ENCODE data around the gene VAV2.
"Not testable (repeated sequence)": the region's sequence is repeated elsewhere in the genome, so short reads cannot be mapped to it uniquely, and the experiment has no call there.

Gene VAV2

GRCh38 chr9:133752739-133753446 is 239.2 kb downstream of the VAV2 start:
- Histone ChIP-seq H3K9me3 (ENCODE audit: insufficient read depth, low read depth, low read length) (peaks cover 18% of the 10 kb centered on the region), H3K27ac (ENCODE audit: low read depth, low read length) (no peak overlapping the region), H4K8ac (ENCODE audit: low read depth, low read length) (no peak overlapping the region), H2BK12ac (ENCODE audit: low read length) (no peak overlapping the region), H2BK120ac (ENCODE audit: insufficient read depth, low read length, poor library complexity) (no peak overlapping the region), H3K4me2 (ENCODE audit: low read length) (no peak overlapping the region), H3K14ac (ENCODE audit: low read length) (no peak overlapping the region), H3K79me2 (ENCODE audit: control insufficient read depth, insufficient read depth, low read length, poor library complexity) (no peaks in the 10 kb centered on the region), H2BK5ac (ENCODE audit: low read depth, low read length, poor library complexity) (no peak overlapping the region), H4K12ac (ENCODE audit: low read depth, low read length) (no peak overlapping the region), H3K23ac (ENCODE audit: low read length) (no peak overlapping the region), H2AK5ac (ENCODE audit: low read length) (no peak overlapping the region), H4K91ac (ENCODE audit: low read depth, low read length) (no peak overlapping the region), H3K4me1 (ENCODE audit: control insufficient read depth in 1 of 2, insufficient read depth in 2 of 2, low read length in 2 of 2) (no peaks in the 10 kb centered on the region), H3K18ac (ENCODE audit: low read length) (no peak overlapping the region), H3K4ac (ENCODE audit: low read depth, low read length) (no peak overlapping the region), H2AFZ (ENCODE audit: insufficient read depth, low read length, poor library complexity) (no peak overlapping the region), H3K79me1 (ENCODE audit: low read length) (no peaks in the 10 kb centered on the region), H3K36me3 (ENCODE audit: control insufficient read depth in 1 of 2, insufficient read depth in 2 of 2, low read length in 2 of 2) (peaks cover 5 to 6% of the 10 kb centered on the region in 2 experiments), H3K4me3 (ENCODE audit: low read depth, low read length) (no peak overlapping the region), H3K27me3 (ENCODE audit: insufficient read depth, low read length) (no peaks in the 10 kb centered on the region), H3K9ac (ENCODE audit: low read length) (no peak overlapping the region)
- no peak for DNase-seq
- no CpG with 5 or more reads among the region's 9 CpGs for WGBS (ENCODE audit: extremely low coverage, insufficient coverage, insufficient read length)

DNA sequence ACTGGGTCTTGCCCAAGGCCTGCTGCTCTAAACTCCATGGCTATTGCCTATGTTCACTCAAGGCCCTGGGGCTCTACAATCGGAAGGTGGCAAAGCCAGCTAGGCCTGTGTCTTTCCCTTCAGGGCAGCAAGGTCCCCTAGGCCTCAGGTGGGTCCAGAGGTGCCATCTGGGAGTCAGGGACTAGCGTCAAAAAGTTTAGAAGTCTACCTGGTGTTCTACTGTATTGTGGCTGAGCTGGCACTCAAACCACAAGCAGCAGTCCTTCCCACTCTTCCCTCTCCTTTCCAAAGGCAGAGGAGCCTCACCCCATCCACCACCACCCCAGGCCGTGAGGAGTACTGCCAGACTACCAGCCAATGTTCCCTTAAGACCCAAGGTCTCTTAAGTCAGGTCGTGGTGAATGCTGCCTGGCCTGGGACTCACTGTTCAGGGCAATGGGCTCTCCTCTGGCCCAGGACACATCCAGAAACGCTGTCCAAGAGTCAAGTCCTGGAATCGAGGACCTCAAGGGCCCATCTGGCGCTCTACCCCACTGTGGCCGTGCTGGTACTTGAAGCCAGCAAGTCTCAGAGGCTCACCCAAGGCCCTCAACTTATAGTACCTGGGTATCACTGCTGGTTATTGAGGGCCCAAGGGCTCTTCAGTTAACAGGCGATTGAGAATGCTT is 241.0 kb downstream of the VAV2 start:
- Histone ChIP-seq H3K18ac (ENCODE audit: low read length) (no peak overlapping the region), H3K9ac (ENCODE audit: low read length) (no peak overlapping the region), H3K4me2 (ENCODE audit: low read length) (no peak overlapping the region), H2AFZ (ENCODE audit: insufficient read depth, low read length, poor library complexity) (no peak overlapping the region), H4K12ac (ENCODE audit: low read depth, low read length) (no peak overlapping the region), H3K79me2 (ENCODE audit: control insufficient read depth, insufficient read depth, low read length, poor library complexity) (no peaks in the 10 kb centered on the region), H2BK12ac (ENCODE audit: low read length) (no peak overlapping the region), H3K14ac (ENCODE audit: low read length) (no peak overlapping the region), H3K9me3 (ENCODE audit: insufficient read depth, low read depth, low read length) (peaks cover 18% of the 10 kb centered on the region), H3K23ac (ENCODE audit: low read length) (no peak overlapping the region), H3K79me1 (ENCODE audit: low read length) (no peaks in the 10 kb centered on the region), H3K4me1 (ENCODE audit: control insufficient read depth in 1 of 2, insufficient read depth in 2 of 2, low read length in 2 of 2) (no peaks in the 10 kb centered on the region), H2BK5ac (ENCODE audit: low read depth, low read length, poor library complexity) (no peak overlapping the region), H2BK120ac (ENCODE audit: insufficient read depth, low read length, poor library complexity) (no peak overlapping the region), H4K91ac (ENCODE audit: low read depth, low read length) (no peak overlapping the region), H3K4me3 (ENCODE audit: low read depth, low read length) (no peak overlapping the region), H4K8ac (ENCODE audit: low read depth, low read length) (no peak overlapping the region), H3K4ac (ENCODE audit: low read depth, low read length) (no peak overlapping the region), H3K27ac (ENCODE audit: low read depth, low read length) (no peak overlapping the region), H3K36me3 (ENCODE audit: control insufficient read depth in 1 of 2, insufficient read depth in 2 of 2, low read length in 2 of 2) (peaks cover 3 to 5% of the 10 kb centered on the region in 2 experiments), H2AK5ac (ENCODE audit: low read length) (no peak overlapping the region), H3K27me3 (ENCODE audit: insufficient read depth, low read length) (no peaks in the 10 kb centered on the region)
- DNase-seq = no peak
- no CpG with 5 or more reads among the region's 9 CpGs for WGBS (ENCODE audit: extremely low coverage, insufficient coverage, insufficient read length)

- Histone ChIP-seq H3K4ac (ENCODE audit: low read depth, low read length) (no peak overlapping the region), H3K9me3 (ENCODE audit: insufficient read depth, low read depth, low read length) (peaks cover 11% of the 10 kb centered on the region), H4K12ac (ENCODE audit: low read depth, low read length) (no peak overlapping the region)
Measured at GRCh38 chr9:133747309-133747708, 244.8 kb downstream of the VAV2 start.

DNA sequence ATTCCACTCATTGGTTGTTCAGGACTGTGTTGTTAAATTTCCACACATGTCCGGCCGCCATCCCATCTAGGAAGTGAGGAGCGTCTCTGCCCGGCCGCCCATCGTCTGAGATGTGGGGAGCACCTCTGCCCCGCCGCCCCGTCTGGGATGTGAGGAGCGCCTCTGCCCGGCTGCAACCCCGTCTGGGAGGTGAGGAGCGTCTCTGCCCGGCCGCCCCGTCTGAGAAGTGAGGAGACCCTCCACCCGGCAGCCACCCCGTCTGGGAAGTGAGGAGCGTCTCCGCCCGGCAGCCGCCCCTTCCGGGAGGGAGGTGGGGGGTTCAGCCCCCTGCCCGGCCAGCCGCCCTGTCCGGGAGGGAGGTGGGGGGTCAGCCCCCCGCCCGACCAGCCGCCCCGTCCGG is 247.6 kb downstream of the VAV2 start:
- H4K12ac ChIP-seq (ENCODE audit: low read depth, low read length); H2BK5ac ChIP-seq (ENCODE audit: low read depth, low read length, poor library complexity); H3K14ac ChIP-seq (ENCODE audit: low read length); H3K4ac ChIP-seq (ENCODE audit: low read depth, low read length); H3K23ac ChIP-seq (ENCODE audit: low read length); H2AK5ac ChIP-seq (ENCODE audit: low read length); H3K9ac ChIP-seq (ENCODE audit: low read length); H3K36me3 ChIP-seq (ENCODE audit: control insufficient read depth in 1 of 2, insufficient read depth in 2 of 2, low read length in 2 of 2); DNase-seq; H3K4me1 ChIP-seq (ENCODE audit: control insufficient read depth in 1 of 2, insufficient read depth in 2 of 2, low read length in 2 of 2); H2AFZ ChIP-seq (ENCODE audit: insufficient read depth, low read length, poor library complexity); H3K9me3 ChIP-seq (ENCODE audit: insufficient read depth, low read depth, low read length); H3K27me3 ChIP-seq (ENCODE audit: insufficient read depth, low read length); H2BK120ac ChIP-seq (ENCODE audit: insufficient read depth, low read length, poor library complexity); H3K18ac ChIP-seq (ENCODE audit: low read length); H4K91ac ChIP-seq (ENCODE audit: low read depth, low read length); H3K4me3 ChIP-seq (ENCODE audit: low read depth, low read length); H2BK12ac ChIP-seq (ENCODE audit: low read length); H3K79me1 ChIP-seq (ENCODE audit: low read length); H3K27ac ChIP-seq (ENCODE audit: low read depth, low read length); H3K79me2 ChIP-seq (ENCODE audit: control insufficient read depth, insufficient read depth, low read length, poor library complexity); H4K8ac ChIP-seq (ENCODE audit: low read depth, low read length); H3K4me2 ChIP-seq (ENCODE audit: low read length): not testable (repeated sequence)
- no CpG with 5 or more reads among the region's 31 CpGs for WGBS (ENCODE audit: extremely low coverage, insufficient coverage, insufficient read length)

More at GRCh38 chr9:133747309-133747708, 244.8 kb downstream of the VAV2 start:
- H3K9ac ChIP-seq (ENCODE audit: low read length) = no peak overlapping the region
- H2BK12ac ChIP-seq (ENCODE audit: low read length) = no peak overlapping the region
- no peak overlapping the region for H4K8ac ChIP-seq (ENCODE audit: low read depth, low read length)
- no peaks in the 10 kb centered on the region for H3K27me3 ChIP-seq (ENCODE audit: insufficient read depth, low read length)
- no peak overlapping the region for H3K18ac ChIP-seq (ENCODE audit: low read length)
- no peak overlapping the region for H3K4me2 ChIP-seq (ENCODE audit: low read length)
- no peaks in the 10 kb centered on the region for H3K79me1 ChIP-seq (ENCODE audit: low read length)
- no peak overlapping the region for H3K27ac ChIP-seq (ENCODE audit: low read depth, low read length)
- H2BK120ac ChIP-seq (ENCODE audit: insufficient read depth, low read length, poor library complexity) = no peak overlapping the region
- no peak overlapping the region for H2BK5ac ChIP-seq (ENCODE audit: low read depth, low read length, poor library complexity)
- no peaks in the 10 kb centered on the region for H3K36me3 ChIP-seq (ENCODE audit: control insufficient read depth in 1 of 2, insufficient read depth in 2 of 2, low read length in 2 of 2)
- no peak overlapping the region for H3K14ac ChIP-seq (ENCODE audit: low read length)
- H4K91ac ChIP-seq (ENCODE audit: low read depth, low read length) = no peak overlapping the region
- H2AFZ ChIP-seq (ENCODE audit: insufficient read depth, low read length, poor library complexity) = no peak overlapping the region
- no peak overlapping the region for H3K23ac ChIP-seq (ENCODE audit: low read length)
- DNase-seq = no peak
- H3K79me2 ChIP-seq (ENCODE audit: control insufficient read depth, insufficient read depth, low read length, poor library complexity) = no peaks in the 10 kb centered on the region
- no peak overlapping the region for H2AK5ac ChIP-seq (ENCODE audit: low read length)
- no peak overlapping the region for H3K4me3 ChIP-seq (ENCODE audit: low read depth, low read length)
- no peaks in the 10 kb centered on the region for H3K4me1 ChIP-seq (ENCODE audit: control insufficient read depth in 1 of 2, insufficient read depth in 2 of 2, low read length in 2 of 2)
